ENCODE data around the gene TMEM169.

The TMEM169 gene

GRCh38 chr2:216055680-216056079 is 26.0 kb upstream of the TMEM169 start:
- DNase-seq (ENCODE audit: low read depth), result no peak
- no peak overlapping the region for H3K4me3 ChIP-seq (ENCODE audit: control insufficient read depth, low read depth, low read length)
- no peak for TF ChIP-seq CTCF (IDR thresholded peaks at IDR 0.05; ENCODE audit: control insufficient read depth, insufficient read depth, low read depth, low read length, missing control alignments)

GRCh38 chr2:216056739-216057138 is 25.0 kb upstream of the TMEM169 start:
- no peak overlapping the region for H3K4me3 ChIP-seq (ENCODE audit: control insufficient read depth, low read depth, low read length)
- TF ChIP-seq CTCF (IDR thresholded peaks at IDR 0.05; ENCODE audit: control insufficient read depth, insufficient read depth, low read depth, low read length, missing control alignments), result no peak
- DNase-seq (ENCODE audit: low read depth), result no peak

- DNase-seq (ENCODE audit: low read depth), result peak; percentile 58
- TF ChIP-seq CTCF (IDR thresholded peaks at IDR 0.05; ENCODE audit: control insufficient read depth, insufficient read depth, low read depth, low read length, missing control alignments), result no peak
- H3K4me3 ChIP-seq (ENCODE audit: control insufficient read depth, low read depth, low read length), result no peak overlapping the region
These were observed 24.0 kb upstream of the TMEM169 start for GRCh38 chr2:216057688-216058193.

GRCh38 chr2:216059233-216059834 is 22.4 kb upstream of the TMEM169 start:
- no peak for TF ChIP-seq CTCF (IDR thresholded peaks at IDR 0.05; ENCODE audit: control insufficient read depth, insufficient read depth, low read depth, low read length, missing control alignments)
- no peak for DNase-seq (ENCODE audit: low read depth)
- no peak overlapping the region for H3K4me3 ChIP-seq (ENCODE audit: control insufficient read depth, low read depth, low read length)

GRCh38 chr2:216064014-216064630 is 17.6 kb upstream of the TMEM169 start:
- DNase-seq (ENCODE audit: low read depth), result peak; percentile 23
- no peak overlapping the region for H3K4me3 ChIP-seq (ENCODE audit: control insufficient read depth, low read depth, low read length)
- TF ChIP-seq CTCF (IDR thresholded peaks at IDR 0.05; ENCODE audit: control insufficient read depth, insufficient read depth, low read depth, low read length, missing control alignments), result no peak

GRCh38 chr2:216064665-216065064 is 17.1 kb upstream of the TMEM169 start:
- TF ChIP-seq CTCF (IDR thresholded peaks at IDR 0.05; ENCODE audit: control insufficient read depth, insufficient read depth, low read depth, low read length, missing control alignments), result no peak
- no peak overlapping the region for H3K4me3 ChIP-seq (ENCODE audit: control insufficient read depth, low read depth, low read length)
- no peak for DNase-seq (ENCODE audit: low read depth)

Data from AG09309 (cell line).